GM18520 (cell line): ENCODE data around the gene ANKRD29.
"Not testable (repeated sequence)": the region's sequence is repeated elsewhere in the genome, so short reads cannot be mapped to it uniquely, and the experiment has no call there.

Experiments
- ATAC-seq: cut with Tn5 transposase; IDR thresholded peaks from one replicate; pipeline ENCODE4 v1.9.1; 2021; ENCODE audit not compliant: unreplicated experiment

Gene ANKRD29

GRCh38 chr18:23645568-23646175 is 17.0 kb downstream of the ANKRD29 start:
- ATAC-seq: no peak

GRCh38 chr18:23643815-23644490 is 18.8 kb downstream of the ANKRD29 start:
- ATAC-seq: no peak

GRCh38 chr18:23641937-23642666 is 20.6 kb downstream of the ANKRD29 start:
- no peak for ATAC-seq

GRCh38 chr18:23641143-23641720 is 21.5 kb downstream of the ANKRD29 start:
- ATAC-seq: no peak

GRCh38 chr18:23640052-23640451 is 22.7 kb downstream of the ANKRD29 start:
- ATAC-seq: no peak

- ATAC-seq: not testable (repeated sequence)
Observed at GRCh38 chr18:23636433-23636832, 26.3 kb downstream of the ANKRD29 start.

- ATAC-seq: no peak
Observed at GRCh38 chr18:23636071-23636399, 26.7 kb downstream of the ANKRD29 start.

GRCh38 chr18:23635283-23636070 is 27.2 kb downstream of the ANKRD29 start:
- ATAC-seq: no peak

GRCh38 chr18:23634692-23635091 is 28.0 kb downstream of the ANKRD29 start:
- no peak for ATAC-seq

GRCh38 chr18:23632615-23633014 is 30.1 kb downstream of the ANKRD29 start:
- no peak for ATAC-seq

- no peak for ATAC-seq
Observed at GRCh38 chr18:23631746-23632145, 31.0 kb downstream of the ANKRD29 start.

- no peak for ATAC-seq
Observed at GRCh38 chr18:23631312-23631711, 31.4 kb downstream of the ANKRD29 start.

- peak; percentile 80 for ATAC-seq
Observed at GRCh38 chr18:23629444-23629946, 33.2 kb downstream of the ANKRD29 start.

- no peak for ATAC-seq
Observed at GRCh38 chr18:23627970-23628369, 34.7 kb downstream of the ANKRD29 start.

- no peak for ATAC-seq
Observed at GRCh38 chr18:23627321-23627720, 35.4 kb downstream of the ANKRD29 start.

GRCh38 chr18:23626451-23627279 is 36.0 kb downstream of the ANKRD29 start:
- no peak for ATAC-seq

- ATAC-seq: no peak
Observed at GRCh38 chr18:23623040-23623439, 39.7 kb downstream of the ANKRD29 start.

- no peak for ATAC-seq
Observed at GRCh38 chr18:23619388-23619881, 43.3 kb downstream of the ANKRD29 start.

GRCh38 chr18:23618862-23619387 is 43.8 kb downstream of the ANKRD29 start:
- no peak for ATAC-seq
